T-cell (primary cell): ENCODE measurements around the gene ETV6. TPM values are rescaled to one million over a fixed set of nuclear protein-coding genes. Genes with fewer than 3 reads are reported as not detected.

Experiments
- ATAC-seq, 4 experiments: fragments of 200-7000 bp in 3 of 4; fragments of 150-1000 bp in 1 of 4; cut with Tn5 transposase; replicated peaks in 1 of 4; 1 replicate in 3 of 4; 2 replicates in 1 of 4; pipeline ENCODE4 v1.10.0; 2021; ENCODE audit warnings: moderate library complexity in 3 of 4, mild to moderate bottlenecking in 2 of 4, moderate number of reproducible peaks in 1 of 4
- CTCF ChIA-PET, 2 donors: fragments of 300-600 bp; sonication (Branson Sonifier 250); formaldehyde crosslinking; loops; one replicate each; lab custom pipeline; 2022; ENCODE audit warnings: antibody characterized with exemption in 2 of 2; lab: Charles Lee
- POLR2A ChIA-PET, 2 donors: fragments of 300-600 bp; sonication (Branson Sonifier 250); formaldehyde crosslinking; loops; one replicate each; lab custom pipeline; 2022; ENCODE audit warnings: antibody characterized with exemption in 2 of 2; lab: Charles Lee
- DNase-seq, 35 experiments: peaks; one replicate each; pipeline versions ENCODE4 v3.0.0 to v3.0.0-alpha.2; 2013 to 2023
- H3K27ac ChIP-seq: one replicate; pipeline ENCODE4 v1.5.1; 2013; ENCODE audit warnings: low read length
- H3K27me3 ChIP-seq, 2 experiments: replicated peaks in 1 of 2; 1 replicate in 1 of 2; 2 replicates in 1 of 2; pipeline versions ENCODE4 v1.6.1 to v1.7.0; 2013; ENCODE audit warnings: low read length in 1 of 2, mixed read lengths in 1 of 2; ENCODE audit not compliant: control insufficient read depth in 2 of 2, insufficient read depth in 2 of 2; ENCODE audit errors: extremely low read depth in 1 of 2
- H3K36me3 ChIP-seq, 2 donors: 1 replicate in 1 of 2; 2 replicates in 1 of 2; pipeline versions ENCODE4 v1.6.1 to v1.7.0; 2013; ENCODE audit warnings: low read length in 1 of 2; ENCODE audit not compliant: control insufficient read depth in 2 of 2, insufficient read depth in 1 of 2; ENCODE audit errors: extremely low read depth in 1 of 2
- H3K4me1 ChIP-seq, 2 experiments: 1 replicate in 1 of 2; 2 replicates in 1 of 2; pipeline versions ENCODE4 v1.6.1 to v1.7.0; 2013; ENCODE audit warnings: low read length in 2 of 2, mixed read lengths in 1 of 2; ENCODE audit not compliant: insufficient read depth in 2 of 2, control insufficient read depth in 1 of 2; ENCODE audit errors: extremely low read depth in 1 of 2
- H3K4me3 ChIP-seq, 2 donors: 1 replicate in 1 of 2; 2 replicates in 1 of 2; pipeline versions ENCODE4 v1.5.1 to v1.7.0; 2013; ENCODE audit warnings: mild to moderate bottlenecking in 2 of 2, low read length in 1 of 2, moderate library complexity in 1 of 2; ENCODE audit not compliant: control insufficient read depth in 1 of 2; ENCODE audit errors: extremely low read depth in 1 of 2
- H3K9me3 ChIP-seq: 2 replicates; pipeline ENCODE4 v1.7.0; 2013
- H3K27ac Mint-ChIP-seq, 2 donors: one replicate each; pipeline ENCODE4 v1.8.0; 2020 to 2021; ENCODE audit warnings: mild to moderate bottlenecking in 2 of 2, mixed read lengths in 2 of 2
- H3K27me3 Mint-ChIP-seq, 2 donors: one replicate each; pipeline ENCODE4 v1.8.0; 2021 to 2022; ENCODE audit warnings: mixed read lengths in 2 of 2
- H3K36me3 Mint-ChIP-seq: one replicate; pipeline ENCODE4 v1.8.0; 2021; ENCODE audit warnings: mixed read lengths
- H3K4me1 Mint-ChIP-seq, 3 donors: one replicate each; pipeline ENCODE4 v1.8.0; 2020 to 2022; ENCODE audit warnings: mixed read lengths in 3 of 3, mild to moderate bottlenecking in 1 of 3
- H3K4me3 Mint-ChIP-seq, 3 donors: one replicate each; pipeline ENCODE4 v1.8.0; 2020 to 2022; ENCODE audit warnings: mild to moderate bottlenecking in 3 of 3, mixed read lengths in 3 of 3, moderate library complexity in 3 of 3
- H3K9me3 Mint-ChIP-seq, 3 donors: one replicate each; pipeline ENCODE4 v1.8.0; 2020 to 2022; ENCODE audit warnings: mixed read lengths in 3 of 3
- WGBS: methylation state at CpG from one replicate; pipeline ENCODE4 v1.1.5; 2013; ENCODE audit warnings: missing lambda C conversion rate; ENCODE audit not compliant: insufficient coverage; 5-methylcytosine and 5-hydroxymethylcytosine counted together
- total RNA-seq, 35 experiments: library from RNA in 6 of 35; stranded (reverse) in 6 of 35; fragments of 120-200 nt in 1 of 35; gene quantifications; one replicate each; pipeline versions ENCODE4 v1.2.1 to v1.2.4 and lab custom pipeline; 2013 to 2026

ETV6 gene
- total RNA-seq, 5 donors from 2014 or later (not counting 1 experiment from before 2014, with no cell fraction given) = 24.8 to 36.3 (median 31.3) TPM

- Histone ChIP-seq H3K4me1 (no peaks in the 10 kb centered on the region), H3K27me3 (no peaks in the 10 kb centered on the region), H3K27ac (no peak overlapping the region), H3K4me3 (no peak overlapping the region), H3K9me3 (no peaks in the 10 kb centered on the region), H3K36me3 (peaks cover 0 to 1% of the 10 kb centered on the region in 2 donors)
- ATAC-seq = no peak
- POLR2A ChIA-PET = no interaction called here
- no peaks in the 10 kb centered on the region for H3K9me3 Mint-ChIP-seq
- H3K36me3 Mint-ChIP-seq = peaks cover 29% of the 10 kb centered on the region
- DNase-seq = no peak
- no CpG with 5 or more reads among the region's 3 CpGs for WGBS
- H3K4me3 Mint-ChIP-seq = no peak overlapping the region
- peaks cover 46 to 63% (median 48%) of the 10 kb centered on the region in 3 donors for H3K4me1 Mint-ChIP-seq
- H3K27ac Mint-ChIP-seq = no peak overlapping the region
- CTCF ChIA-PET = no interaction called here
- H3K27me3 Mint-ChIP-seq = no peaks in the 10 kb centered on the region
Measured at GRCh38 chr12:11747969-11748368, 98.5 kb downstream of the ETV6 start.

DNA sequence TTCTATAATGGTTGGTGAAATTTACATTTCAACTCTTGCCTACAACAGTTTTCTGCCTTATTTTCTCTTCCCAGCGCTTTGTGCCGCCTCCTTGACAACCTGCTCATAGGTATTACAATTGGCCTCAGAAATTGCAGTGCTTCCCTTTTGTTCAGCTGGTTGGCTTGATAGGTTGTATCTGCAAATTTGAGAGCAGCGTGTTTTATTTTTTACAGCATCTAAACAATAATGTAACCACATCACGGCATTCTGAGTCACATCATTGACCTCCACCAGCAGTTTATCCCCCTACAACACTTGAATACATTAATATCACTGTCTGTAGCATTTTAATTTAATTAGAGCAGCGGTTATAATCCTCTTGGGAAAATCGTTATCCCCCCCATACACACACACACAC is 99.4 kb downstream of the ETV6 start:
- WGBS = 100% methylated on average over 1 of the region's 6 CpGs
- Histone ChIP-seq H3K4me1 (no peaks in the 10 kb centered on the region), H3K27me3 (no peaks in the 10 kb centered on the region), H3K27ac (no peak overlapping the region), H3K36me3 (peaks cover 0 to 10% of the 10 kb centered on the region in 2 donors), H3K9me3 (no peaks in the 10 kb centered on the region), H3K4me3 (no peak overlapping the region)
- Mint-ChIP-seq H3K36me3 (peaks cover 29% of the 10 kb centered on the region), H3K4me3 (no peak overlapping the region), H3K4me1 (peaks cover 38 to 56% (median 41%) of the 10 kb centered on the region in 3 donors), H3K27me3 (no peaks in the 10 kb centered on the region), H3K27ac (no peak overlapping the region), H3K9me3 (no peaks in the 10 kb centered on the region)
- POLR2A ChIA-PET = no interaction called here
- DNase-seq (no peak), ATAC-seq (no peak)
- CTCF ChIA-PET = interaction anchor here in 1 of 2 donors (0.6 kb wide), 1 partner anchor 50 kb away, joined by 3 read pairs; no protein-coding TSS in a partner anchor

GRCh38 chr12:11749943-11750690 is 100.6 kb downstream of the ETV6 start:
- CTCF ChIA-PET = interaction anchor here in 1 of 2 donors (0.8 kb wide), 1 partner anchor 19 kb away, joined by 3 read pairs; no protein-coding TSS in a partner anchor
- H3K4me3 ChIP-seq = no peak overlapping the region
- Mint-ChIP-seq H3K27me3 (no peaks in the 10 kb centered on the region), H3K36me3 (peaks cover 38% of the 10 kb centered on the region), H3K9me3 (no peaks in the 10 kb centered on the region), H3K27ac (peak overlapping the region in 1 of 2 donors; percentile 17), H3K4me3 (no peak overlapping the region), H3K4me1 (peaks cover 32 to 45% (median 34%) of the 10 kb centered on the region in 3 donors)
- H3K4me1 ChIP-seq = no peaks in the 10 kb centered on the region
- H3K27ac ChIP-seq = no peak overlapping the region
- H3K9me3 ChIP-seq = no peaks in the 10 kb centered on the region
- DNase-seq = no peak
- 80% methylated on average over 1 of the region's 11 CpGs for WGBS
- H3K27me3 ChIP-seq = no peaks in the 10 kb centered on the region
- peaks cover 0 to 15% of the 10 kb centered on the region in 2 donors for H3K36me3 ChIP-seq
- ATAC-seq = no peak
- POLR2A ChIA-PET = no interaction called here

- POLR2A ChIA-PET = interaction anchor here in 1 of 2 donors (0.6 kb wide), 1 partner anchor 21 kb away, joined by 6 read pairs; no protein-coding TSS in a partner anchor
- Mint-ChIP-seq H3K4me3 (no peak overlapping the region), H3K4me1 (peaks cover 14 to 25% (median 22%) of the 10 kb centered on the region in 3 donors), H3K9me3 (no peaks in the 10 kb centered on the region), H3K27ac (no peak overlapping the region), H3K36me3 (peaks cover 48% of the 10 kb centered on the region), H3K27me3 (no peaks in the 10 kb centered on the region)
- H3K9me3 ChIP-seq = no peaks in the 10 kb centered on the region
- no peaks in the 10 kb centered on the region for H3K4me1 ChIP-seq
- peaks cover 0 to 28% of the 10 kb centered on the region in 2 donors for H3K36me3 ChIP-seq
- H3K27me3 ChIP-seq = no peaks in the 10 kb centered on the region
- DNase-seq = no peak
- WGBS = 86% methylated on average over 10 of the region's 21 CpGs
- no peak for ATAC-seq
- CTCF ChIA-PET = no interaction called here
- H3K4me3 ChIP-seq = no peak overlapping the region
- H3K27ac ChIP-seq = no peak overlapping the region
Measured at GRCh38 chr12:11752403-11753149, 103.1 kb downstream of the ETV6 start.

DNA sequence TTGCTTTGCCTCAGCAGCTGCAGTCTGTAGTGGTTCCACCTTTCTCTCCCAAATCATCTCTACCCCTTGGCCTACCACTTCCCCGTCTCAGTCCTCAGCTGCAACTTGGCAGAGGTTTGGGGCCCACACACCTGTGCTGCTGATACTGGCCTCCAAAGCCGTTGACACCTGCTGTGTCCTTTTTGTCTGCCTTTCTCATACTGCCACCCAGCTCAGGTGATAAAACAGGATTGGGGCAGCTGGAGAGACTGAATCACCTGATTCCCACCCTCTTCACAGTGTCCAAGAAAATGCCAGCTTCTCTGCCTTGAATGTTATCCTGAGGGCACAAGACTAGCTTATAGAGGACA is 103.7 kb downstream of the ETV6 start:
- Mint-ChIP-seq H3K4me3 (no peak overlapping the region), H3K27me3 (no peaks in the 10 kb centered on the region), H3K36me3 (peaks cover 48% of the 10 kb centered on the region), H3K4me1 (peaks cover 15 to 24% (median 21%) of the 10 kb centered on the region in 3 donors), H3K9me3 (no peaks in the 10 kb centered on the region), H3K27ac (no peak overlapping the region)
- ChIA-PET CTCF (no interaction called here), POLR2A (interaction anchor here in 1 of 2 donors (0.6 kb wide), 1 partner anchor 617 kb away, joined by 3 read pairs; no protein-coding TSS in a partner anchor)
- Histone ChIP-seq H3K27ac (no peak overlapping the region), H3K27me3 (no peaks in the 10 kb centered on the region), H3K9me3 (no peaks in the 10 kb centered on the region), H3K36me3 (peaks cover 0 to 31% of the 10 kb centered on the region in 2 donors), H3K4me3 (no peak overlapping the region), H3K4me1 (no peaks in the 10 kb centered on the region)
- no peak for ATAC-seq
- WGBS = 70% methylated on average over 2 of the region's 2 CpGs
- no peak for DNase-seq

GRCh38 chr12:11753826-11754225 is 104.4 kb downstream of the ETV6 start:
- Mint-ChIP-seq H3K27me3 (no peaks in the 10 kb centered on the region), H3K27ac (no peak overlapping the region), H3K4me1 (peaks cover 21 to 28% (median 26%) of the 10 kb centered on the region in 3 donors), H3K9me3 (no peaks in the 10 kb centered on the region), H3K36me3 (peaks cover 50% of the 10 kb centered on the region), H3K4me3 (no peak overlapping the region)
- CTCF ChIA-PET = no interaction called here
- H3K4me1 ChIP-seq = peaks cover 0 to 4% of the 10 kb centered on the region in 2 experiments
- POLR2A ChIA-PET = interaction anchor here in 1 of 2 donors (0.6 kb wide), 1 partner anchor 616 kb away, joined by 3 read pairs; no protein-coding TSS in a partner anchor
- ATAC-seq (no peak), DNase-seq (no peak)
- H3K9me3 ChIP-seq = no peaks in the 10 kb centered on the region
- no peak overlapping the region for H3K27ac ChIP-seq
- no peak overlapping the region for H3K4me3 ChIP-seq
- H3K36me3 ChIP-seq = peaks cover 0 to 31% of the 10 kb centered on the region in 2 donors
- WGBS = 100% methylated on average over 2 of the region's 5 CpGs
- no peaks in the 10 kb centered on the region for H3K27me3 ChIP-seq
